Left forelimb (tissue), 1 donor: ENCODE data around the gene NR1H3.
A peak's percentile ranks its signal among the peaks of the same experiment; 100 is the strongest.
"Not testable (repeated sequence)": the region's sequence is repeated elsewhere in the genome, so short reads cannot be mapped to it uniquely, and the experiment has no call there.

Experiments
- DNase-seq: peaks from one replicate; pipeline ENCODE4 v3.0.0-alpha.2; 2018; ENCODE audit warnings: low spot score

The NR1H3 gene

GRCh38 chr11:47257517-47258316 is at the start of gene NR1H3:
Gene NR1H3, plus strand, starts transcription at chr11:47257996. Its CDS starts 1,221 bp downstream, at chr11:47259217.
- DNase-seq: peak; percentile 79

GRCh38 chr11:47208008-47208552 is 49.7 kb upstream of the NR1H3 start:
- not testable (repeated sequence) for DNase-seq

GRCh38 chr11:47208628-47209027 is 49.2 kb upstream of the NR1H3 start:
- no peak for DNase-seq

GRCh38 chr11:47212938-47213337 is 44.9 kb upstream of the NR1H3 start:
- no peak for DNase-seq

- peak; percentile 88 for DNase-seq
Observed at GRCh38 chr11:47213950-47214565, 43.7 kb upstream of the NR1H3 start.

GRCh38 chr11:47215366-47215910 is 42.4 kb upstream of the NR1H3 start:
- no peak for DNase-seq

GRCh38 chr11:47216121-47216798 is 41.5 kb upstream of the NR1H3 start:
- DNase-seq: peak; percentile 69

- DNase-seq: no peak
Observed at GRCh38 chr11:47220401-47220821, 37.4 kb upstream of the NR1H3 start.

- DNase-seq: no peak
Observed at GRCh38 chr11:47222696-47223095, 35.1 kb upstream of the NR1H3 start.

- no peak for DNase-seq
Observed at GRCh38 chr11:47225552-47226400, 32.0 kb upstream of the NR1H3 start.

GRCh38 chr11:47229161-47229560 is 28.6 kb upstream of the NR1H3 start:
- no peak for DNase-seq

- DNase-seq: no peak
Observed at GRCh38 chr11:47233051-47233450, 24.7 kb upstream of the NR1H3 start.

- DNase-seq: no peak
Observed at GRCh38 chr11:47233989-47234668, 23.7 kb upstream of the NR1H3 start.

GRCh38 chr11:47234669-47235100 is 23.1 kb upstream of the NR1H3 start:
- DNase-seq: no peak

GRCh38 chr11:47235163-47235562 is 22.6 kb upstream of the NR1H3 start:
- no peak for DNase-seq

- no peak for DNase-seq
Observed at GRCh38 chr11:47236482-47236881, 21.3 kb upstream of the NR1H3 start.

GRCh38 chr11:47239852-47240251 is 17.9 kb upstream of the NR1H3 start:
- no peak for DNase-seq

GRCh38 chr11:47241841-47242301 is 15.9 kb upstream of the NR1H3 start:
- no peak for DNase-seq

GRCh38 chr11:47242596-47243192 is 15.1 kb upstream of the NR1H3 start:
- no peak for DNase-seq

- no peak for DNase-seq
Observed at GRCh38 chr11:47243454-47243853, 14.3 kb upstream of the NR1H3 start.
